Stimulated activated memory B cell treated with anti-CD40 and anti-IgM and Interleukin-4, amounts not matched to agents 10 μg/mL and 1 μg/mL and 100 μg/mL, for 72 hours (primary cell): ENCODE results near the gene CA5B.
"Not testable (repeated sequence)": the region's sequence is repeated elsewhere in the genome, so short reads cannot be mapped to it uniquely, and the experiment has no call there.

Source experiments
- ATAC-seq: fragments of 150-1000 bp; cut with Tn5 transposase; 2 replicates; pipeline ENCODE4 v1.10.0; 2021
- H3K27ac Mint-ChIP-seq: one replicate; pipeline ENCODE4 v1.8.0; 2022; ENCODE audit warnings: mild to moderate bottlenecking, mixed read lengths
- H3K27me3 Mint-ChIP-seq: one replicate; pipeline ENCODE4 v1.8.0; 2022; ENCODE audit warnings: mixed read lengths
- H3K36me3 Mint-ChIP-seq: one replicate; pipeline ENCODE4 v1.8.0; 2022; ENCODE audit warnings: mixed read lengths
- H3K4me1 Mint-ChIP-seq: one replicate; pipeline ENCODE4 v1.8.0; 2022; ENCODE audit warnings: mixed read lengths
- H3K4me3 Mint-ChIP-seq: one replicate; pipeline ENCODE4 v1.8.0; 2022; ENCODE audit warnings: mild to moderate bottlenecking, moderate library complexity, mixed read lengths
- H3K9me3 Mint-ChIP-seq: one replicate; pipeline ENCODE4 v1.8.0; 2022; ENCODE audit warnings: mixed read lengths

The CA5B gene

GRCh38 chrX:15739886-15740285, 1.8 kb downstream of the CA5B start:
- peaks cover 26% of the 10 kb centered on the region for H3K4me1 Mint-ChIP-seq
- no peak overlapping the region for H3K4me3 Mint-ChIP-seq
- H3K27me3 Mint-ChIP-seq, result no peaks in the 10 kb centered on the region
- H3K36me3 Mint-ChIP-seq, result peaks cover 30% of the 10 kb centered on the region
- H3K27ac Mint-ChIP-seq, result no peak overlapping the region
- ATAC-seq, result no peak
- H3K9me3 Mint-ChIP-seq, result no peaks in the 10 kb centered on the region

GRCh38 chrX:15744181-15744867, 6.3 kb downstream of the CA5B start:
- H3K4me1 Mint-ChIP-seq, result peaks cover 17% of the 10 kb centered on the region
- no peaks in the 10 kb centered on the region for H3K27me3 Mint-ChIP-seq
- peaks cover 51% of the 10 kb centered on the region for H3K36me3 Mint-ChIP-seq
- H3K9me3 Mint-ChIP-seq, result no peaks in the 10 kb centered on the region
- no peak for ATAC-seq
- H3K27ac Mint-ChIP-seq, result no peak overlapping the region
- no peak overlapping the region for H3K4me3 Mint-ChIP-seq

GRCh38 chrX:15745179-15745578, 7.1 kb downstream of the CA5B start:
- H3K4me1 Mint-ChIP-seq, result peaks cover 17% of the 10 kb centered on the region
- H3K27me3 Mint-ChIP-seq, result no peaks in the 10 kb centered on the region
- no peak overlapping the region for H3K4me3 Mint-ChIP-seq
- no peaks in the 10 kb centered on the region for H3K9me3 Mint-ChIP-seq
- peaks cover 51% of the 10 kb centered on the region for H3K36me3 Mint-ChIP-seq
- ATAC-seq, result no peak
- H3K27ac Mint-ChIP-seq, result no peak overlapping the region

- H3K27ac Mint-ChIP-seq, H3K27me3 Mint-ChIP-seq, H3K4me3 Mint-ChIP-seq, H3K9me3 Mint-ChIP-seq, ATAC-seq: not testable (repeated sequence)
- Mint-ChIP-seq H3K4me1 (peaks cover 28% of the 10 kb centered on the region), H3K36me3 (peaks cover 49% of the 10 kb centered on the region)
Observed at GRCh38 chrX:15746651-15747050, 8.6 kb downstream of the CA5B start.

- Mint-ChIP-seq H3K4me3 (no peak overlapping the region), H3K36me3 (peaks cover 40% of the 10 kb centered on the region), H3K4me1 (peaks cover 31% of the 10 kb centered on the region), H3K27ac (no peak overlapping the region), H3K9me3 (no peaks in the 10 kb centered on the region), H3K27me3 (no peaks in the 10 kb centered on the region)
- no peak for ATAC-seq
Observed at GRCh38 chrX:15747626-15748173, 9.6 kb downstream of the CA5B start.

GRCh38 chrX:15748841-15749240, 10.8 kb downstream of the CA5B start:
- H3K9me3 Mint-ChIP-seq, result no peaks in the 10 kb centered on the region
- no peaks in the 10 kb centered on the region for H3K27me3 Mint-ChIP-seq
- H3K4me3 Mint-ChIP-seq, result no peak overlapping the region
- H3K4me1 Mint-ChIP-seq, result peaks cover 22% of the 10 kb centered on the region
- H3K36me3 Mint-ChIP-seq, result peaks cover 29% of the 10 kb centered on the region
- H3K27ac Mint-ChIP-seq, result peak overlapping the region; percentile 89
- ATAC-seq, result no peak

GRCh38 chrX:15749642-15750610, 11.9 kb downstream of the CA5B start:
- peak overlapping the region; percentile 89 for H3K27ac Mint-ChIP-seq
- H3K4me1 Mint-ChIP-seq, result peaks cover 14% of the 10 kb centered on the region
- H3K9me3 Mint-ChIP-seq, result no peaks in the 10 kb centered on the region
- no peaks in the 10 kb centered on the region for H3K27me3 Mint-ChIP-seq
- ATAC-seq, result peak; percentile 84
- peak overlapping the region; percentile 23 for H3K4me3 Mint-ChIP-seq
- peaks cover 21% of the 10 kb centered on the region for H3K36me3 Mint-ChIP-seq

GRCh38 chrX:15750611-15751154, 12.6 kb downstream of the CA5B start:
- H3K9me3 Mint-ChIP-seq, result no peaks in the 10 kb centered on the region
- H3K4me3 Mint-ChIP-seq, result no peak overlapping the region
- H3K36me3 Mint-ChIP-seq, result peaks cover 21% of the 10 kb centered on the region
- H3K27ac Mint-ChIP-seq, result peak overlapping the region; percentile 89
- no peaks in the 10 kb centered on the region for H3K27me3 Mint-ChIP-seq
- ATAC-seq, result no peak
- H3K4me1 Mint-ChIP-seq, result peaks cover 14% of the 10 kb centered on the region

- peaks cover 23% of the 10 kb centered on the region for H3K36me3 Mint-ChIP-seq
- no peaks in the 10 kb centered on the region for H3K27me3 Mint-ChIP-seq
- no peaks in the 10 kb centered on the region for H3K9me3 Mint-ChIP-seq
- peaks cover 14% of the 10 kb centered on the region for H3K4me1 Mint-ChIP-seq
- peak overlapping the region; percentile 31 for H3K4me3 Mint-ChIP-seq
- peak; percentile 64 for ATAC-seq
- peak overlapping the region; percentile 89 for H3K27ac Mint-ChIP-seq
Observed at GRCh38 chrX:15751155-15751819, 13.2 kb downstream of the CA5B start.

- Mint-ChIP-seq H3K27me3 (no peaks in the 10 kb centered on the region), H3K9me3 (no peaks in the 10 kb centered on the region), H3K36me3 (peaks cover 6% of the 10 kb centered on the region), H3K27ac (no peak overlapping the region), H3K4me3 (no peak overlapping the region), H3K4me1 (peaks cover 14% of the 10 kb centered on the region)
- ATAC-seq, result no peak
Observed at GRCh38 chrX:15755091-15755490, 17.0 kb downstream of the CA5B start.

- Mint-ChIP-seq H3K9me3 (no peaks in the 10 kb centered on the region), H3K27me3 (no peaks in the 10 kb centered on the region), H3K27ac (no peak overlapping the region), H3K4me1 (peaks cover 6% of the 10 kb centered on the region), H3K36me3 (peaks cover 6% of the 10 kb centered on the region), H3K4me3 (no peak overlapping the region)
- ATAC-seq, result no peak
Observed at GRCh38 chrX:15758140-15758539, 20.1 kb downstream of the CA5B start.

GRCh38 chrX:15759886-15760285, 21.8 kb downstream of the CA5B start:
- H3K4me1 Mint-ChIP-seq, ATAC-seq, H3K27ac Mint-ChIP-seq, H3K27me3 Mint-ChIP-seq, H3K4me3 Mint-ChIP-seq, H3K36me3 Mint-ChIP-seq, H3K9me3 Mint-ChIP-seq: not testable (repeated sequence)

GRCh38 chrX:15761564-15762191, 23.6 kb downstream of the CA5B start:
- Mint-ChIP-seq H3K9me3 (no peaks in the 10 kb centered on the region), H3K27me3 (no peaks in the 10 kb centered on the region), H3K4me3 (no peak overlapping the region), H3K27ac (peak overlapping the region; percentile 14), H3K36me3 (no peaks in the 10 kb centered on the region), H3K4me1 (peaks cover 6% of the 10 kb centered on the region)
- ATAC-seq, result no peak

- Mint-ChIP-seq H3K27me3 (no peaks in the 10 kb centered on the region), H3K9me3 (no peaks in the 10 kb centered on the region), H3K27ac (no peak overlapping the region), H3K4me1 (no peaks in the 10 kb centered on the region), H3K4me3 (no peak overlapping the region), H3K36me3 (peaks cover 8% of the 10 kb centered on the region)
- ATAC-seq, result no peak
Observed at GRCh38 chrX:15769300-15769954, 31.4 kb downstream of the CA5B start.
